Thymus (tissue), 11 donors: Measurements from ENCODE around the gene TMEFF1. TPM values are rescaled to one million over a fixed set of nuclear protein-coding genes. Genes with fewer than 3 reads are reported as not detected.

Experiments used
- DNase-seq, 9 donors: peaks; one replicate each; pipeline ENCODE4 v3.0.0-alpha.2; 2013; ENCODE audit warnings: low spot score in 9 of 9, low read depth in 6 of 9, missing footprints in 1 of 9
- H3K27ac ChIP-seq, 2 donors: one replicate each; pipeline ENCODE4 v1.5.1; 2013; ENCODE audit warnings: control low read depth in 1 of 2, low read depth in 1 of 2, low read length in 1 of 2, mild to moderate bottlenecking in 1 of 2, moderate library complexity in 1 of 2
- H3K27me3 ChIP-seq, 2 donors: one replicate each; pipeline ENCODE4 v1.5.1; 2013; ENCODE audit warnings: low read length in 1 of 2; ENCODE audit not compliant: control insufficient read depth in 2 of 2, insufficient read depth in 1 of 2
- H3K36me3 ChIP-seq, 2 donors: one replicate each; pipeline ENCODE4 v1.5.1; 2013; ENCODE audit warnings: low read length in 1 of 2, mild to moderate bottlenecking in 1 of 2, moderate library complexity in 1 of 2; ENCODE audit not compliant: control insufficient read depth in 2 of 2, insufficient read depth in 2 of 2
- H3K4me1 ChIP-seq, 2 donors: one replicate each; pipeline ENCODE4 v1.5.1; 2013; ENCODE audit warnings: low read length in 2 of 2; ENCODE audit not compliant: control insufficient read depth in 2 of 2, insufficient read depth in 2 of 2
- H3K4me3 ChIP-seq, 2 donors: one replicate each; pipeline ENCODE4 v1.5.1; 2013; ENCODE audit warnings: low read length in 2 of 2, control low read depth in 1 of 2, mild to moderate bottlenecking in 1 of 2
- H3K9me3 ChIP-seq, 2 donors: one replicate each; pipeline ENCODE4 v1.5.1; 2013; ENCODE audit warnings: low read length in 1 of 2, mild to moderate bottlenecking in 1 of 2; ENCODE audit not compliant: control insufficient read depth in 2 of 2, insufficient read depth in 1 of 2
- WGBS: extraction: QIAGEN DNeasy Blood & Tissue Kit; methylation state at CpG from one replicate; pipeline ENCODE4 v1.1.7; 2013; 5-methylcytosine and 5-hydroxymethylcytosine counted together
- polyA plus RNA-seq: library from polyadenylated mRNA; stranded (reverse); fragments of 200-250 nt; gene quantifications from one replicate; pipeline ENCODE4 v1.2.3, GENCODE V29; 2013
- total RNA-seq: library from RNA; stranded (reverse); fragments of 120-200 nt; gene quantifications from one replicate; pipeline ENCODE4 v1.2.4, GENCODE V29; 2013
- donor health status: healthy.

Gene TMEFF1
- total and polyA plus RNA-seq, 2 donors, result 0.02 to 1.4 TPM

DNA sequence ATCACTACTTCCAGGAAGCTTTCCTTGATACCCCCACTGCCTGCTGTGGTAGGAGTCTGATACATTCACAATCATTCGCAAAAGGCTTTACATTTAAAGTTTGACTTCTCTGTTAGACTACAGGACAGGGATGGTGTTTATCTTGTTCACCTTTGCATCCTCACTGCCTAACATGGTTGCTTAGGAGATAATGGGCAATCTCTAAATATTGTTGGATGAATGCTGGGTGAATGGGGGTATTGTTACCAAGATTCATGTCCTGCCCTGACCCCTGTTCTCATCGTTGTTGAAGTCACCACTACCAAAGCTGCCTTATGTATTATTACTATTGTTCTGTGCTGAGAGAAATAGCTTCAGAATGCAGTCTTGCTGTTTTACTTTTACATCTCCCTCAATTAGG is 7.7 kb upstream of the TMEFF1 start:
- H3K9me3 ChIP-seq, result no peaks in the 10 kb centered on the region
- no peaks in the 10 kb centered on the region for H3K36me3 ChIP-seq
- H3K27ac ChIP-seq, result no peak overlapping the region
- no peaks in the 10 kb centered on the region for H3K4me1 ChIP-seq
- no peak for DNase-seq
- no peaks in the 10 kb centered on the region for H3K27me3 ChIP-seq
- 97% methylated on average over 2 of the region's 2 CpGs for WGBS
- no peak overlapping the region for H3K4me3 ChIP-seq

DNA sequence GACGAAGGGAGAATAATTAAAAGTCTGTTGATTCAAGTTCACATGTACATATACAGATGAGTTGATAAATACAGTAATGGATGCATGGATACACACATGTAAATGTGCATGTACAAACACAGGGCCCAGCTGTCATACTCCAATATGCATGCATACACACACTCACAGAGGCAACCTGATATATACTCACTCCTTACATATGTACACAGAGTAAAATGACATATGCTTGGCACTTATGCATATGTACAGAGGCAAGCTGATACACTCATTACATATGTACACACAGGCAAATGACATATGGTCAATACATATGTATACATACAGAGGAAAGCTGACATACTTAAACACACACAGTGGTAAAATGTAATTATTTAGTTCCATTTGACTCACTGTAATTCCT is 7.2 kb upstream of the TMEFF1 start:
- no peaks in the 10 kb centered on the region for H3K27me3 ChIP-seq
- WGBS, result 96% methylated on average over 1 of the region's 1 CpG

DNA sequence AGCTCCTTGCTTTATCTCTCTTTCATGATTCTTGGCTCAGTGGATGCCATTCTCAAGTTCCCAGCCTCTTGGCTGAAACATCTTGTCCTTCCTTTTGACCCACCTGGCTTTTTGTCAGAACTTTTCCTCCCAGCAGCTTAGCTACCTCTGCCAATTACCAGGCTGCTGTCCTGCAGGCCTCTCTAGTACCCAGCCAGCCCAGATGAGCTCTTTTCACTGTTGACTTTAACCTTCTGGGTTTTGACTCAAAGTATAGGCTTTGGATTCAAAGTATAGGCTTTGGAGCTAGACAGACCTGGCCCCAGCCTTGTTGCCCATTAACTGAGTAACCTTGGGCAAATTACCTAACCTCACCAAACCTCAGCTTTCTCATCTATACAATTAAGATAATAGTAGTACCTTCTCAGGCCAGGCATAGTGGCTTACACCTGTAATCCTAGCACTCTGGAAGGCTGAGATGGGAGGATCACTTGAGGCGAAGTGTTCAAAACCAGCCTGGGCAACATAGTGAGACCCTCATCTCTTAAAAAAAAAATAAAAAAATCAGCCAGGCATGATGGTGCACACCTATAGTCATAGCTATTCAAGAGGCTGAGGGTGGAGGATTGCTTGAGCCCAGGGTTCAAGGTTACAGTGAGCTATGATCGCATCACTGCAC is 6.6 kb upstream of the TMEFF1 start:
- Histone ChIP-seq H3K4me3 (no peak overlapping the region), H3K4me1 (no peaks in the 10 kb centered on the region), H3K9me3 (no peaks in the 10 kb centered on the region), H3K27me3 (no peaks in the 10 kb centered on the region), H3K27ac (no peak overlapping the region), H3K36me3 (no peaks in the 10 kb centered on the region)
- over 99% methylated on average over 2 of the region's 2 CpGs for WGBS
- no peak for DNase-seq

More for the DNA sequence above, 7.2 kb upstream of the TMEFF1 start:
- Histone ChIP-seq H3K27ac (no peak overlapping the region), H3K4me3 (no peak overlapping the region), H3K9me3 (no peaks in the 10 kb centered on the region), H3K36me3 (no peaks in the 10 kb centered on the region), H3K4me1 (no peaks in the 10 kb centered on the region)
- no peak for DNase-seq

DNA sequence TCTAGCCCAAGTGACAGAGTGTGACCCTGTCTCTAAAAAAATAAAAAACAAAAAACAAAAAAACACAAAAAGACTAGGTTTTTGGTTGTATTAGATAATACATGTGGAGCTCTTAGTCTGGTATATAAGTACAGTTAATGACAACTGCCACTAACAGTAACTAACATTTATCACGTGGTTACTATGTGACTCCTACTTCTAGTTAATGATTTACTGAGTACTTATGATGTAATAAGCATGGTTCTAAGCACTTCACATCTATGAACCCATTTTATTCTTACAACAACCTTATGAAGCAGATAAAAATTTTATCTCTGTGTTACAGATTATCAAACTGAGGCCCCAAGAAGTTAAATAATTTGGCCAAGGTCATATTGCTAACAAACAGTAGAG is 6.1 kb upstream of the TMEFF1 start:
- no peak overlapping the region for H3K4me3 ChIP-seq
- no peak overlapping the region for H3K27ac ChIP-seq
- no peak for DNase-seq
- H3K4me1 ChIP-seq, result no peaks in the 10 kb centered on the region
- no peaks in the 10 kb centered on the region for H3K9me3 ChIP-seq
- no peaks in the 10 kb centered on the region for H3K36me3 ChIP-seq
- H3K27me3 ChIP-seq, result no peaks in the 10 kb centered on the region
- WGBS, result 100% methylated on average over 1 of the region's 1 CpG

DNA sequence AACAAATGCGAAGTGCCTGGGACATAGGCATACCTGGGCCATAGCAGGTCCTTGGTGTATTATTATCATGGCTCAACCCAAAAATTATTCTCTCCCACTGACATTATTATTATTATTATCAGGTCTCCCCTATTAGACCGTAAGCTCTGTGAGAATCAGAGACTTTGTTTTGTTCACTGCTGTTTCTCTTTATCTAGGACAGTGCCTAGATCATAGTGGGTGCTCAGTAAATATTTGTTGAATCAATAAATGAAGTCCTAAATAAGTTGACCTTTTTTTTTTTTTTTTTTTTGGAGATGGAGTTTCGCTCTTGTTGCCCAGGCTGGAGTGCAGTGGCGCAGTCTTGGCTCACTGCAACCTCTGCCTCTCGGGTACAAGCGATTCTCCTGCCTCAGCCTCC is 4.9 kb upstream of the TMEFF1 start:
- no peaks in the 10 kb centered on the region for H3K36me3 ChIP-seq
- DNase-seq, result no peak
- no peaks in the 10 kb centered on the region for H3K9me3 ChIP-seq
- 90% methylated on average over 6 of the region's 6 CpGs for WGBS
- H3K27ac ChIP-seq, result no peak overlapping the region
- H3K27me3 ChIP-seq, result no peaks in the 10 kb centered on the region
- H3K4me3 ChIP-seq, result no peak overlapping the region
- peaks cover 3% of the 10 kb centered on the region in 2 donors for H3K4me1 ChIP-seq

DNA sequence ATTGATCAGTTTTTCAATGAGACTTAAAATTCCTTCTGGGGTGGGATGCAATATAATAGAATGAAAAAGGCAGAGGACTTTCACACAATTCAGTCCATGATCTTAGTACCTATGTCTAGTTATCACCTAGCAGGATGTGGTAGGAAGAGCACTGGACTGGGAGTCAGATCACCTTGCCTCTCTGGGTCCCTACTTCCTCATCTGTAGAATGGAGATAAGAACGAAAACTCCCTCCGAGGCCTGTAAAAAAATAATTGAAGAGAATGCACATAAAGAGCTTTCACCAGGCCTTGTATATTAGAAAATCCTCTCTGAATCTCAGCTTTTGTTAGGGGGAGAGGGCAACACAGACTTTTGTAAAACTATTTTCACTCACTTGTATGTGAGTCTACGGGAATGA is 681 bp upstream of the TMEFF1 start:
- Histone ChIP-seq H3K4me3 (no peak overlapping the region), H3K27ac (no peak overlapping the region), H3K9me3 (no peaks in the 10 kb centered on the region), H3K4me1 (peaks cover 7 to 8% of the 10 kb centered on the region in 2 donors), H3K36me3 (no peaks in the 10 kb centered on the region), H3K27me3 (peaks cover 0 to 13% of the 10 kb centered on the region in 2 donors)
- peak in 1 of 9 donors; percentile 5 for DNase-seq
- 59% methylated on average over 3 of the region's 3 CpGs for WGBS

DNA sequence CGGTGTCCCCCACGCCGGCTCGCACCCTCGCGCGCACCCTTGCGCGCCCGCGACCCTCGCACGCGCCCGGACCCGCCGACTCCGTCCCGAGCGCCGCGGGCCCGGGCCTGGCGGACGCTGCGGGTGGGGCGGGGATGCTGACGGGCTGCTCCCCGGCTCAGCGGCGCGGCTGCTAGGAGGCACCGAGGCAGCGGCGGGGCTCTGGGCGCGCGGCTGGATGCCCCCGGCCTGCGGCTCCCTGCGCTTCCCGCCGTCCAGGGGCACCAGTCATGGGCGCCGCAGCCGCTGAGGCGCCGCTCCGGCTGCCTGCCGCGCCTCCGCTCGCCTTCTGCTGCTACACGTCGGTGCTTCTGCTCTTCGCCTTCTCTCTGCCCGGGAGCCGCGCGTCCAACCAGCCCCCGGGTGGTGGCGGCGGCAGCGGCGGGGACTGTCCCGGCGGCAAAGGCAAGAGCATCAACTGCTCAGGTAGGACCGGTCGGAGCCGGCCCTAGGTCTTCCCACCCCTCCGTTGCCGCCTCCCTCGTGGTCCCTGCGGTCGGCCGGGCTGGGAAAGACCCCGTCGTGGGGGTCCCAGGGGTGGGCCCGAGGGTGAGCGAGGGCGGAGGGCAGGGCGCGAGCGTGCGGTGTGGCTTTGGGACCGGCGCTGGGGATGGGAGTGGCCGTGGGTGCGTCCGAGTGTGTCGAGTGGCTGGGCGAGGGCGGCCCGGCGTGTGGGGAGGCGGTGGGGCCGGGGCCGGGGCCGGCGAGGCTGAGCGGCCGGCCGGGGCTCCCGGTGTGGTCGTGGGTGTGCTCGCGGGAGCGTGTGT is 530 bp downstream of the TMEFF1 start:
- Histone ChIP-seq H3K27me3 (peaks cover 0 to 13% of the 10 kb centered on the region in 2 donors), H3K4me1 (peaks cover 7 to 8% of the 10 kb centered on the region in 2 donors), H3K27ac (no peak overlapping the region), H3K9me3 (no peaks in the 10 kb centered on the region), H3K4me3 (peak overlapping the region; percentile 57 to 83), H3K36me3 (no peaks in the 10 kb centered on the region)
- DNase-seq, result peak in 5 of 9 donors; percentile 9 to 51 (median 28)
- WGBS, result under 1% methylated on average over 107 of the region's 108 CpGs

DNA sequence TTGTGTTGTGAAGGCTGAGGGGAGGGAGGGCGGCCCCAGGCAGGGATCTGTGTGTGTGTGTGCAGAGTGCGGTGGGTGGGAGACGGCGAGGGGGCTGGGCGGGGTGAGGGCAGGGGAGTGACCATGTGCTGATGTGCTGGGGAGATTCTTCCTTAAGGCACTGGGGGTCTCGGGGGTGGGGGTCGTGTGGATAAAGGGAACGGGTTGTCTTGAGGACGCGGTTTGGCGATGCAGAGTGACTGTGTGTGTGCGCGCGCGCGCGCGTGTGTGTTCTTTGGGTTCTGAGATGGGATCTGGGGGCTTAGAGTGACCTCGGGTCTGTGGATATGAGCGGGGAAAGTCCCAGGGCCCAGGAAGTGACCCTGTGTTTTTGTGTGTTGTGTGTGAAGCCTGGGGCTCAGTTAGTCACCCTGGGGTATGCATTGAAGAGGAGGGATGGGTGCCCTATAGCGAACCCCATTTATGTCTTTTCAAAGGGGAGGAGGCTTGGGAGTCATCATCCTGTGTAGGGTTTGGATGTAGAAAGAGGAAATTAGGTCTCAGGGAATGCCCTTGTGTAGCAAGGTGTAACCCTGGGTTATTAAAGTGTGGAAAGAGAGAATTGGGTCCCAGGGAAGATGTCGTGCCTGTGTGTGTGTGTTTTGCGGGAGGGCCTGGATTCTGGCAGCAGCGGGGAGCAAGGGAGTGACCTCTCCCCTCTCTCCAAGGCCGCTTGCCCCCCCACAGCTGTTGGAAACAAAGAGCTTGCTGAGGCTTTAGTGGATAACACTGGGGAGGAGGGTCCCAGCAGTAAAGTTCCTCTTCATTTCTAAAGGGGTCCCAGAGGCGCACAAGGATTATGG is 1.4 kb downstream of the TMEFF1 start:
- no peaks in the 10 kb centered on the region for H3K9me3 ChIP-seq
- no peak overlapping the region for H3K27ac ChIP-seq
- H3K27me3 ChIP-seq, result peaks cover 0 to 13% of the 10 kb centered on the region in 2 donors
- WGBS, result 40% methylated on average over 26 of the region's 26 CpGs
- H3K36me3 ChIP-seq, result no peaks in the 10 kb centered on the region
- peak overlapping the region; percentile 57 to 83 for H3K4me3 ChIP-seq
- H3K4me1 ChIP-seq, result peaks cover 7 to 8% of the 10 kb centered on the region in 2 donors
- DNase-seq, result peak in 2 of 9 donors; percentile 14 to 15

DNA sequence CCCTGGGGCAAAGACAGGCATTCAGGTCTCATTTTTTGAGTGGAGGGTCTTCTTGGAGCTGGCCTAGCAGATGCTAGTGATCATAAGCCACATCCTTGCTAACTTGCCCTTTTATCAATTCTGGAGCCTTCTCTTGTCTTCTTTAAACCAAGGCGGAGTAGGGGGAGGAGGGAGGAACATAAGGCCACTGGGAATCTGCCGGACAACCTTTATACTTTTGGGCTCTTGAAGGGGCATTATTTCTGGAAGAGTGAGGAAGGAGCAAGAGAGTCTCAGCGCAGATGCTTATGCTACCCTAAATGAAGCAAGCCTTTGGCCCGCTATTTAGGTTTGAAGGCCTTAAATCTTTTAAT is 2.0 kb downstream of the TMEFF1 start:
- peaks cover 7 to 8% of the 10 kb centered on the region in 2 donors for H3K4me1 ChIP-seq
- DNase-seq, result no peak
- no peak overlapping the region for H3K4me3 ChIP-seq
- H3K27ac ChIP-seq, result no peak overlapping the region
- no peaks in the 10 kb centered on the region for H3K9me3 ChIP-seq
- H3K27me3 ChIP-seq, result peaks cover 0 to 13% of the 10 kb centered on the region in 2 donors
- H3K36me3 ChIP-seq, result no peaks in the 10 kb centered on the region
- 98% methylated on average over 4 of the region's 4 CpGs for WGBS
